Activated T-helper 2 cell treated with anti-CD3 and anti-CD28 coated beads, Interferon-gamma antibody, Interleukin-2, Interleukin-4, amounts not matched to agents 10 μg/mL and 5 μg/mL and 100 μg/mL, durations not matched to agents 14 hours and 24 hours and 36 hours (primary cell): ENCODE measurements around the gene LRFN5. TPM values are rescaled to one million over a fixed set of nuclear protein-coding genes. Genes with fewer than 3 reads are reported as not detected.
"Not testable (repeated sequence)": the region's sequence is repeated elsewhere in the genome, so short reads cannot be mapped to it uniquely, and the experiment has no call there.

Experiments
- DNase-seq: peaks from one replicate; pipeline ENCODE4 v3.0.0; 2021; ENCODE audit warnings: low spot score
- H3K27ac Mint-ChIP-seq: one replicate; pipeline ENCODE4 v1.8.0; 2021; ENCODE audit warnings: mixed read lengths
- H3K27me3 Mint-ChIP-seq: one replicate; pipeline ENCODE4 v1.8.0; 2021; ENCODE audit warnings: low read depth, mixed read lengths
- H3K36me3 Mint-ChIP-seq: one replicate; pipeline ENCODE4 v1.8.0; 2021; ENCODE audit warnings: low read depth, mixed read lengths
- H3K4me1 Mint-ChIP-seq: one replicate; pipeline ENCODE4 v1.8.0; 2021; ENCODE audit warnings: low read depth, mixed read lengths
- H3K4me3 Mint-ChIP-seq: one replicate; pipeline ENCODE4 v1.8.0; 2021; ENCODE audit warnings: low read depth, mild to moderate bottlenecking, moderate library complexity, mixed read lengths
- H3K9me3 Mint-ChIP-seq: one replicate; pipeline ENCODE4 v1.8.0; 2021; ENCODE audit warnings: mixed read lengths
- intact Hi-C: fragments of 100-400 bp; cut with micrococcal nuclease; formaldehyde crosslinking; loops from one replicate; pipeline ENCODE4 v1.15.1; 2023
- total RNA-seq: library from RNA; stranded (reverse); gene quantifications from 2 replicates; pipeline ENCODE4 v1.2.3, GENCODE V29; 2022

LRFN5 gene
- not detected in 2 replicates for total RNA-seq

GRCh38 chr14:41606532-41607303 is at the start of gene LRFN5:
LRFN5 (plus strand) TSS chr14:41606876.
- Mint-ChIP-seq H3K36me3 (no peaks in the 10 kb centered on the region), H3K27ac (no peak within 1 kb of the TSS), H3K9me3 (no peaks in the 10 kb centered on the region), H3K4me1 (peaks cover 12% of the 10 kb centered on the region), H3K4me3 (peak within 1 kb of the TSS; percentile 64), H3K27me3 (peaks cover 68% of the 10 kb centered on the region)
- DNase-seq, result no peak
- intact Hi-C loops, result no loop called here

DNA sequence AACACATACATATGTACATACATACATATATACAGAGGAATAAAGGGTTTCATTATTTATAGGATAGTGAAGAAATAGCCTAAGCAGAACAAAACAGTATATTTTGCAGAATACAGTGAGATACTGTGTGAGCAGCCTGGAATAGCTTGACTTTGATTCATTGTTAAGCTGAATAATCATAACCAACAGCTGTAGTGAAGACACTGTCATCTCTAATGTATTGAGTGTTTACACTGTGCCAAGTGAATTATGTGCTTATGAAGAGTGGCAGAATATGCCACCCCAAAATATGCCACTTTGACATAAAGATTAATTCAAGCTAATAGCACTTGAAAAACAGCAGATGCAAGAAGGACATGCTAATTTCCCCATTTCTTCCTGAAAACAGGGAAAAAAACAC is 48.2 kb upstream of the LRFN5 start:
- H3K36me3 Mint-ChIP-seq, result no peaks in the 10 kb centered on the region
- H3K27ac Mint-ChIP-seq, result no peak overlapping the region
- DNase-seq, result no peak
- H3K4me3 Mint-ChIP-seq, result no peak overlapping the region
- no peaks in the 10 kb centered on the region for H3K27me3 Mint-ChIP-seq
- no peaks in the 10 kb centered on the region for H3K4me1 Mint-ChIP-seq
- peaks cover 4% of the 10 kb centered on the region for H3K9me3 Mint-ChIP-seq
- intact Hi-C loops, result no loop called here

GRCh38 chr14:41566864-41567263 is 39.8 kb upstream of the LRFN5 start:
- H3K9me3 Mint-ChIP-seq, result peaks cover 16% of the 10 kb centered on the region
- H3K27ac Mint-ChIP-seq, intact Hi-C loops, H3K4me1 Mint-ChIP-seq, H3K4me3 Mint-ChIP-seq, H3K36me3 Mint-ChIP-seq, H3K27me3 Mint-ChIP-seq, DNase-seq: not testable (repeated sequence)

DNA sequence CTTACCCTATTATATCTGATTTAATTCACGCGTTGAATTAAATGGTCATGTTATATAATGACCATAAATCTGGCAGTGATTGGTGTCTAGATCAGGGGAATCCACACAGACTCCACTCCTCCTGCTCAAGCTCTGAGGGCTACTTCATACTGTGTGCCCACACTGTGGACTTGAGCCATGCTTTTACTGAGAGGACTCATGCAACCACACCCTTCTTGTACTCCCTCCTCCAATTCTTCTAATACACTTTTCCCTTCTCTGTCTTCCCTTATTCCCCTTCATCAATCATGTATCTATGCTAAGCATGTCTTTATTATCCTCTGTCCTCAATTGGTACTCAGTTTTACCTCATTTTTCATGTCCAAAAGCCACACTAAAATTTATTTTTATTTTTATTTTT is 37.7 kb upstream of the LRFN5 start:
- Mint-ChIP-seq H3K27me3 (no peaks in the 10 kb centered on the region), H3K4me1 (no peaks in the 10 kb centered on the region), H3K27ac (no peak overlapping the region), H3K36me3 (no peaks in the 10 kb centered on the region), H3K4me3 (no peak overlapping the region), H3K9me3 (peaks cover 16% of the 10 kb centered on the region)
- no peak for DNase-seq
- intact Hi-C loops, result no loop called here

DNA sequence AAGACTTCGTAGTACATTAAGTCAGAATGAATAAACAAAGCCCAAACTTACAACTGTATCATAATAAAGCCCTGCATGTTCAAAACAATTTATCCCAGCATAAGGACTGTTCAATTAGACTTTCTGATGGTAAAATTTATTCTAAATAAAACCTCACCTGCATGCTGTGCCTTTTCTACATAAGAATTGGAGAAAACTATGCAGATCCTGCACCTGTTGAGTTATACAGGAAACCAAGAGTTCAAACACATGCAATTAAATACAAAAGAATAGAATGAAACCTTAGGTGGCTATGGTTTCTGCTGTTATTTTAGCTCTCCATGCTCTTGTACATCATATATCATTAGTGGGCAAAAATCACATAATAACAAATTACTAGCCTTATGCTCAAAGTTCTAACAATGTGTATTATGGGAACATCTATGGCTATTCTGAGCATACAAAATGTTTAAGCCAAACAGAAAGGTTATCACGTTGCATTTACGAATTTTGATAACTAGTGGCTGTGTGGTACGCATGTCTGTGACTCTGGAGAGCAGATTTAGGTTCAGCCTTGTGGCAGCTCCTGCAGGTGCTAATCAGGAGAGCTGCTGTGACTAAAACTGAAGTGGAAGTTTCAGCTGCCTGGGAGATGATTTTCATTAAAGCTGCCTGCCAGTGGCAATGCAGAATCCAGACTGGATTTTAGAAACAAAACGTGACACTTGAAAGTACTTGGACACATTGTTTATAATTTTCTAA is 36.1 kb upstream of the LRFN5 start:
- no peaks in the 10 kb centered on the region for H3K36me3 Mint-ChIP-seq
- no peak overlapping the region for H3K27ac Mint-ChIP-seq
- no peaks in the 10 kb centered on the region for H3K27me3 Mint-ChIP-seq
- intact Hi-C loops, result no loop called here
- no peak overlapping the region for H3K4me3 Mint-ChIP-seq
- peaks cover 16% of the 10 kb centered on the region for H3K9me3 Mint-ChIP-seq
- no peak for DNase-seq
- H3K4me1 Mint-ChIP-seq, result no peaks in the 10 kb centered on the region

- Mint-ChIP-seq H3K36me3 (no peaks in the 10 kb centered on the region), H3K27ac (no peak overlapping the region), H3K4me1 (no peaks in the 10 kb centered on the region), H3K9me3 (no peaks in the 10 kb centered on the region), H3K27me3 (no peaks in the 10 kb centered on the region), H3K4me3 (no peak overlapping the region)
- intact Hi-C loops, result no loop called here
- DNase-seq, result no peak
Observed at GRCh38 chr14:41586237-41586636, 20.4 kb upstream of the LRFN5 start.

DNA sequence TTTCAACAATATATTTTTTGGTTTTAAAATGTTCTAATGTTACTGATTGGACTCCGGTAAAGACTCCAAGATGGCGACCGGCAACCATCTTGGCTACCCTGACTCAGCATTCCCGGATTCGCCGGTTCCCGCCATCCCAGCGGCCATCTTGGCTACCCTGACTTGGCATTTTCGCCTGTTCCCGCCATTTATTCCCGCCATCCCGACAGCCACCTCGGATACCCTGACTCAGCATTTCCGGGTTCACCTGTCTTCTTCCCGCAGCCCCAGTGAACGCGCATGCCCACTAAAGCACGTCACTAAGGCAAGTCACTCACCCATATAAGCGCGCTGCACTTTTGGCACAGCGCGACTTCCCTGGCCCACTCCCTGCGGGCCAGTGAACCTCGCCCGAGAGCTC is 9.0 kb upstream of the LRFN5 start:
- Mint-ChIP-seq H3K9me3 (no peaks in the 10 kb centered on the region), H3K4me1 (no peaks in the 10 kb centered on the region), H3K27ac (no peak overlapping the region), H3K36me3 (no peaks in the 10 kb centered on the region), H3K4me3 (no peak overlapping the region), H3K27me3 (no peaks in the 10 kb centered on the region)
- intact Hi-C loops, result no loop called here
- no peak for DNase-seq

DNA sequence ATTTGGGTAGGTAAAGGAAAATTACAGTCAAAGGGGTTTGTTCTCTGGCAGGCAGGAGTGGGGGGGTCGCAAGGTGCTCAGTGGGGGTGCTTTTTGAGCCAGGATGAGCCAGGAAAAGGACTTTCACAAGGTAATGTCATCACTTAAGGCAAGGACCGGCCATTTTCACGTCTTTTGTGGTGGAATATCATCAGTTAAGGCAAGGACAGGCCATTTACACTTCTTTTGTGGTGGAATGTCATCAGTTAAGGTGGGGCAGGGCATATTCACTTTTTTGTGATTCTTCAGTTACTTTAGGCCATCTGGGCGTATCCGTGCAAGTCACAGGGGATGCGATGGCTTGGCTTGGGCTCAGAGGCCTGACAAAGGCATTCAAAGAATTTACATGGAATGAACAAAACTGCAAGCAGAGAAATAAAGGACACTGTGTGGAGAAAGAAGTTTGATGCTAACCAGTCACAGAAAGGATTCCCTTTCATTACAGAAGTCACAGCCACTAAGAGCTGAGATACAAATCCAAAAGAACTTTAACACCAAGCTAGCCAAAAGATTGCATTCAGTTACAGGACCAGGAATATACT is 6.8 kb upstream of the LRFN5 start:
- DNase-seq, H3K36me3 Mint-ChIP-seq, intact Hi-C loops, H3K27ac Mint-ChIP-seq, H3K4me1 Mint-ChIP-seq, H3K4me3 Mint-ChIP-seq, H3K9me3 Mint-ChIP-seq: not testable (repeated sequence)
- peaks cover 11% of the 10 kb centered on the region for H3K27me3 Mint-ChIP-seq

DNA sequence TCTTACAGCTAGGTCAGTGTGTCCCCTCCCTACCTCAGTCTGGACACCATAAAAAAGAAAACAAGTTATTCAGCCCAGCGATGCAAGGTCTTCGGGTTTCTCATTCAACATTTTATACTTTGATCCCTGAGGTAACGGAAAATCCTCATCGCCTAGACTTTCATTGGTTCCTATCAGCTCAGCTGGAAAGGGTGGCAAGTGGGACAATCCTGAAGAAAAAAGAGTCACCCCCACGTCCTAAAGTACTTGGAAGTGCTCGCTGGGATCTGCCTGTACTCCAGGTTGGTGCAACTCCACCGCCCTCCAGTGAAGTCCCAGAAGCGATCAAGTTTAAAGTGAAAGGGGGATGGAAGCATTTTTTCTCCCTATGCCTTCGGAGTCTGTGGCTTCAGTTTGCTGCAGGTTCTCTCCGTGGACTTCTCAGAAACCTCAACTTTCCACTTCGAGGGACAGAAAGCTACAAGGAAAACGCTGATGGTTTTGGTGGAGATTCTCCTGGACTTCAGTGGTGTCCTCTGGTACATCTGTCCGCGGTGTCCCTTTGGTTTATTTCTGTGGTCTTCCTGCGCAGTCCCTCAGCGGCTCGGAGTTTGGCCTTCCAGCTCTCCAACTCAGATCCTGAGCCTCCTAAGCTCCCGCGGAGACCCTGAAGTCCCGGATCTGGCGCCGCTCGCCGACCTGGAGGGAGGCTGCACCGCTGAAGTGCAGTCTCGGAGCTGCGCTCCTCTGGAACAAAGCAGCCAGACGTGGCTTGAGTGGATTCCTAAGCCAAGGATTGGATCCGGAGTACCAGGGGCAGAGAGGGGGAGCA is 1.8 kb upstream of the LRFN5 start:
- peaks cover 12% of the 10 kb centered on the region for H3K4me1 Mint-ChIP-seq
- intact Hi-C loops, result no loop called here
- no peak for DNase-seq
- H3K36me3 Mint-ChIP-seq, result no peaks in the 10 kb centered on the region
- H3K27me3 Mint-ChIP-seq, result peaks cover 57% of the 10 kb centered on the region
- no peak overlapping the region for H3K4me3 Mint-ChIP-seq
- H3K9me3 Mint-ChIP-seq, result no peaks in the 10 kb centered on the region
- H3K27ac Mint-ChIP-seq, result no peak overlapping the region

DNA sequence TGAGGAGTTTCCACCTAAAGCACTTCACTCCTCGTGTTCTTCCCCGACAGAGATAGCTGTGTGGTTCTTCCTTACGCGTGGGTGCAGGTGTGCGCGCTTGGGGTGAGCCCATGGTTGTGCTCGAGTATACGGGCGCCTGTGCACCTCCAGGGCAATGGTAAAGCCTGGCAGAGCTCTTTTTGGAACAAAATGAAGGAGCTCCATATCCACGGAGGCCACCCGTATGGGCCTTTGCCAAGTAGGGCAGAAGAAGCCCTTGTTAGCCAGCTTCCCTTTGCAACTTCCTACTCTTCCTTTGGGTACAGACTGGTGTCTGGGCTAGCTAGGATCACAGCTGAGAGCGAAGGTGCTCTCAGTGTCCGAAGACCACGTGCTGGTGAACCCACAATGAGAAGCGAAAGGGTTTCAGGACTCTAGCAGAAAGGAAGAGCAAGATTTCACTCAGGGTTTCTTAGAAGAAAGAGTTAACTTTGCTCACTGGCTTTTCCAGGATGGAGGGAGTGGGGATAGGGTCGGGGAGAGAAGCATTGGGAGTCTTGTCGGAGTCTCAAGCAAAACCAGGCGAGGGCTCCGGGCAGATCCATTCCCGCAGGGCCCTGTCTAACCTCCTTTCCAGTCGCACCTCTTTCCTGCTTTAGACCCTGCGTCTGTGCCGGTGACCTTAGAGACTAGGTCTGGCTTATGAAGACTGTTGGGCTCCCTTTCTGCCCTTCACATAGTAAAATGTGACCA is 960 bp upstream of the LRFN5 start:
- H3K4me3 Mint-ChIP-seq, result peak overlapping the region; percentile 47
- no peaks in the 10 kb centered on the region for H3K9me3 Mint-ChIP-seq
- no peak for DNase-seq
- intact Hi-C loops, result no loop called here
- H3K36me3 Mint-ChIP-seq, result no peaks in the 10 kb centered on the region
- no peak overlapping the region for H3K27ac Mint-ChIP-seq
- peaks cover 12% of the 10 kb centered on the region for H3K4me1 Mint-ChIP-seq
- H3K27me3 Mint-ChIP-seq, result peaks cover 65% of the 10 kb centered on the region

GRCh38 chr14:41606282-41606531 is 469 bp upstream of the LRFN5 start:
- peaks cover 68% of the 10 kb centered on the region for H3K27me3 Mint-ChIP-seq
- H3K9me3 Mint-ChIP-seq, result no peaks in the 10 kb centered on the region
- intact Hi-C loops, result no loop called here
- DNase-seq, result no peak
- peak overlapping the region; percentile 47 for H3K4me3 Mint-ChIP-seq
- no peak overlapping the region for H3K27ac Mint-ChIP-seq
- H3K36me3 Mint-ChIP-seq, result no peaks in the 10 kb centered on the region
- peaks cover 12% of the 10 kb centered on the region for H3K4me1 Mint-ChIP-seq

GRCh38 chr14:41607304-41607775 is 664 bp downstream of the LRFN5 start:
- Mint-ChIP-seq H3K4me3 (peak overlapping the region; percentile 64), H3K4me1 (peaks cover 12% of the 10 kb centered on the region)
- intact Hi-C loops, result no loop called here

More at GRCh38 chr14:41607304-41607775, 664 bp downstream of the LRFN5 start:
- no peaks in the 10 kb centered on the region for H3K36me3 Mint-ChIP-seq
- H3K27ac Mint-ChIP-seq, result no peak overlapping the region
- no peaks in the 10 kb centered on the region for H3K9me3 Mint-ChIP-seq
- peaks cover 68% of the 10 kb centered on the region for H3K27me3 Mint-ChIP-seq
- DNase-seq, result no peak
